HL-60 (cell line): ENCODE measurements around the gene NBAS.

Experiments
- GABPA ChIP-seq: IDR thresholded peaks from 2 replicates; pipeline ENCODE4 v1.6.1; 2012; ENCODE audit warnings: low read depth
- TF ChIP-seq, protein P1 (sequence below): IDR thresholded peaks from one replicate; pipeline ENCODE4 v1.5.1; 2011; ENCODE audit warnings: low read length, control low read depth, inconsistent platforms; ENCODE audit not compliant: insufficient read depth

DNA sequence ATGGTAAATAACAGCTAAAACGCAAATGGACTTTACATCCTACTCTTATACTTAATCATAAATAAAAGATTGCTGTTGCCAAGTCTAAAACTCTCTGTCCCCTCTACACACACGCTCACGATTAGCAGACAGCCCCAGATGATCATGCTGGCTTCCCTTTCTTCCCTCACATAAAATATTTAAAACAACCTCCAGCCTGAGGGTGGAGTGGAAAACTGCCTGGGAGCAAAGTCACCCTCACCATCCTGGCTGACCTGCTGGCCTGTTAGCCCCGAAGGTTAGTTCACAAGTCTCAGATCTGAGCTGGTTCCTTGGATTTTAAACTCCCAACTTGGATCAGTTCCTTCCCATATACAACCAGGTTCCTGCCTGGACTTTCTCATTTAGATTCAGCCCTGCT is 288.2 kb downstream of the NBAS start:
- TF ChIP-seq, protein P1, sequence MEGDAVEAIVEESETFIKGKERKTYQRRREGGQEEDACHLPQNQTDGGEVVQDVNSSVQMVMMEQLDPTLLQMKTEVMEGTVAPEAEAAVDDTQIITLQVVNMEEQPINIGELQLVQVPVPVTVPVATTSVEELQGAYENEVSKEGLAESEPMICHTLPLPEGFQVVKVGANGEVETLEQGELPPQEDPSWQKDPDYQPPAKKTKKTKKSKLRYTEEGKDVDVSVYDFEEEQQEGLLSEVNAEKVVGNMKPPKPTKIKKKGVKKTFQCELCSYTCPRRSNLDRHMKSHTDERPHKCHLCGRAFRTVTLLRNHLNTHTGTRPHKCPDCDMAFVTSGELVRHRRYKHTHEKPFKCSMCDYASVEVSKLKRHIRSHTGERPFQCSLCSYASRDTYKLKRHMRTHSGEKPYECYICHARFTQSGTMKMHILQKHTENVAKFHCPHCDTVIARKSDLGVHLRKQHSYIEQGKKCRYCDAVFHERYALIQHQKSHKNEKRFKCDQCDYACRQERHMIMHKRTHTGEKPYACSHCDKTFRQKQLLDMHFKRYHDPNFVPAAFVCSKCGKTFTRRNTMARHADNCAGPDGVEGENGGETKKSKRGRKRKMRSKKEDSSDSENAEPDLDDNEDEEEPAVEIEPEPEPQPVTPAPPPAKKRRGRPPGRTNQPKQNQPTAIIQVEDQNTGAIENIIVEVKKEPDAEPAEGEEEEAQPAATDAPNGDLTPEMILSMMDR, result no peak
- TF ChIP-seq GABPA, result no peak
